HL-60 (cell line): Measurements from ENCODE around the gene PRKAR2B.

Source experiments
- GABPA ChIP-seq: IDR thresholded peaks from 2 replicates; pipeline ENCODE4 v1.6.1; 2012; ENCODE audit warnings: low read depth
- POLR2AphosphoS5 ChIP-seq: IDR thresholded peaks from 2 replicates; pipeline ENCODE4 v1.6.1; 2012; ENCODE audit warnings: low read depth
- SPI1 ChIP-seq: IDR thresholded peaks from 2 replicates; pipeline ENCODE4 v1.6.1; 2012; ENCODE audit warnings: low read depth, mild to moderate bottlenecking, borderline replicate concordance
- TF ChIP-seq, protein P1 (sequence below): IDR thresholded peaks from one replicate; pipeline ENCODE4 v1.5.1; 2011; ENCODE audit warnings: low read length, control low read depth, inconsistent platforms; ENCODE audit not compliant: insufficient read depth
- TF ChIP-seq, protein P2 (sequence below): IDR thresholded peaks from 2 replicates; pipeline ENCODE4 v1.6.1; 2012; ENCODE audit warnings: low read depth; ENCODE audit not compliant: insufficient replicate concordance

DNA sequence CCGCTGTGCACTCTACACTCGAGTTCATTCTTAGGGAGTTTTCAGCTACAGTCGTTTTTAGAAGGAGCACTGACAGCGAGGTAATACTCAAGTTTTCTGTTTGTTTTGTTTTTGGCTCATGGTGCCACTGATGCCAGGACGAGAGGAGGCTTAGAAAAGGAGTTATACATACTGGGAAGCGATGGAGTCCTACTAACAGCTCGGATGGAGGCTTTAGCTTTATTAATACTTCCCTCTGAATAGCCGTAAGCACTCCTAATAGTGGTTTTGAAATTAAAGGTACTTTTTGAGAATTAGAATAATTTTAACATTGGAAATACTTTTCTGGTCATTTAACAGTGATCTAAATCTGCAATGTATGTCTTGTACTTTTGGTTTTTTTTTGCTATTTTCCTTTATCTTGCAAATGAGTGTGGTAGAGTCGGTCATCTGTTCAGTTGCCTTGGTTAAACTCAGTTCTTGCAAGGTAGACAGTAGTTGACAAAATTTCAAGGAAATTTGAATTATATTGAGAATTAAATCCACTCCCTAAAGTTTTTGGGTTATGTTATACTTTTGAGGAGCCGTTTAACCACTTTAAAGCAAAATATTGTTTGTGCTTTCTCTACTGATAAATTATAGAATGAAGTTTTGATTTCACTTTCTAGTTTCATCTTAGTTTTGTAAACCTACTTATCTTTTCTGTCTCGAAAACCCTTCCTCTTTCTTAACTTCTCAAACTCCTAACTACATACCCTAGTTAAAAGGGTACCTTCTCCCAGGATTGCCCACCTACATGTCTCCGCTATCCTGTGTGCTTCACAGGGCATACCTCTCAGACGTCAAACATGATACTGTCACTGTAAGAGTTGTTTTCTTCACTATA is 125.8 kb downstream of the PRKAR2B start:
- TF ChIP-seq GABPA (no peak), POLR2AphosphoS5 (no peak), SPI1 (peak; percentile 32; the same call in 1 of the 2 replicates)
- TF ChIP-seq, protein P1, sequence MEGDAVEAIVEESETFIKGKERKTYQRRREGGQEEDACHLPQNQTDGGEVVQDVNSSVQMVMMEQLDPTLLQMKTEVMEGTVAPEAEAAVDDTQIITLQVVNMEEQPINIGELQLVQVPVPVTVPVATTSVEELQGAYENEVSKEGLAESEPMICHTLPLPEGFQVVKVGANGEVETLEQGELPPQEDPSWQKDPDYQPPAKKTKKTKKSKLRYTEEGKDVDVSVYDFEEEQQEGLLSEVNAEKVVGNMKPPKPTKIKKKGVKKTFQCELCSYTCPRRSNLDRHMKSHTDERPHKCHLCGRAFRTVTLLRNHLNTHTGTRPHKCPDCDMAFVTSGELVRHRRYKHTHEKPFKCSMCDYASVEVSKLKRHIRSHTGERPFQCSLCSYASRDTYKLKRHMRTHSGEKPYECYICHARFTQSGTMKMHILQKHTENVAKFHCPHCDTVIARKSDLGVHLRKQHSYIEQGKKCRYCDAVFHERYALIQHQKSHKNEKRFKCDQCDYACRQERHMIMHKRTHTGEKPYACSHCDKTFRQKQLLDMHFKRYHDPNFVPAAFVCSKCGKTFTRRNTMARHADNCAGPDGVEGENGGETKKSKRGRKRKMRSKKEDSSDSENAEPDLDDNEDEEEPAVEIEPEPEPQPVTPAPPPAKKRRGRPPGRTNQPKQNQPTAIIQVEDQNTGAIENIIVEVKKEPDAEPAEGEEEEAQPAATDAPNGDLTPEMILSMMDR, result no peak
- TF ChIP-seq, protein P2, sequence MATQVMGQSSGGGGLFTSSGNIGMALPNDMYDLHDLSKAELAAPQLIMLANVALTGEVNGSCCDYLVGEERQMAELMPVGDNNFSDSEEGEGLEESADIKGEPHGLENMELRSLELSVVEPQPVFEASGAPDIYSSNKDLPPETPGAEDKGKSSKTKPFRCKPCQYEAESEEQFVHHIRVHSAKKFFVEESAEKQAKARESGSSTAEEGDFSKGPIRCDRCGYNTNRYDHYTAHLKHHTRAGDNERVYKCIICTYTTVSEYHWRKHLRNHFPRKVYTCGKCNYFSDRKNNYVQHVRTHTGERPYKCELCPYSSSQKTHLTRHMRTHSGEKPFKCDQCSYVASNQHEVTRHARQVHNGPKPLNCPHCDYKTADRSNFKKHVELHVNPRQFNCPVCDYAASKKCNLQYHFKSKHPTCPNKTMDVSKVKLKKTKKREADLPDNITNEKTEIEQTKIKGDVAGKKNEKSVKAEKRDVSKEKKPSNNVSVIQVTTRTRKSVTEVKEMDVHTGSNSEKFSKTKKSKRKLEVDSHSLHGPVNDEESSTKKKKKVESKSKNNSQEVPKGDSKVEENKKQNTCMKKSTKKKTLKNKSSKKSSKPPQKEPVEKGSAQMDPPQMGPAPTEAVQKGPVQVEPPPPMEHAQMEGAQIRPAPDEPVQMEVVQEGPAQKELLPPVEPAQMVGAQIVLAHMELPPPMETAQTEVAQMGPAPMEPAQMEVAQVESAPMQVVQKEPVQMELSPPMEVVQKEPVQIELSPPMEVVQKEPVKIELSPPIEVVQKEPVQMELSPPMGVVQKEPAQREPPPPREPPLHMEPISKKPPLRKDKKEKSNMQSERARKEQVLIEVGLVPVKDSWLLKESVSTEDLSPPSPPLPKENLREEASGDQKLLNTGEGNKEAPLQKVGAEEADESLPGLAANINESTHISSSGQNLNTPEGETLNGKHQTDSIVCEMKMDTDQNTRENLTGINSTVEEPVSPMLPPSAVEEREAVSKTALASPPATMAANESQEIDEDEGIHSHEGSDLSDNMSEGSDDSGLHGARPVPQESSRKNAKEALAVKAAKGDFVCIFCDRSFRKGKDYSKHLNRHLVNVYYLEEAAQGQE, result no peak
